Measurements from ENCODE around the gene SCYGR4.

SCYGR4 gene

DNA sequence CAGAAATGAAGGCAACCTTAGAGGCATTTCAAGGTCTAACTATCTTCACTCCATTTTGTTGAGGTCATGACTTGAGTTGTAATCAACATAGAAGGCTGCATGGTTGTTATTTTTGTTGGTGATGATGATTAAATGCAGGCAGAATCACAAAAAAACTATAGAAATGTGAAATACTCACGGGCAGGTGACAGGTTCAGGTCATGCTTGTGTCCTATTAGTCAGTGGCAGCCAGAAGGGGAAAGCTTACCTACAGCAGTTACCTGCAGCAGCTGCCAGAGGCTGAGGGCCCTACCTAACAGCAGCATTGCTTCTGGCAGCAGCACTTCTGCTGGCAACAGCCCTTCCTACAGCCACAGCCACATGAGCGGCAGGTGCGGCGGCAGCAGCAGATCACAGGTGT, 3.1 kb upstream of the SCYGR4 start:
- Histone ChIP-seq H3K27me3 (replicated peaks in 2 of 5; ENCODE audit: control insufficient read depth in 4 of 5, insufficient read depth in 5 of 5, low read length in 4 of 5) (peaks cover 0 to 33% (median 14%) of the 10 kb centered on the region in 5 experiments), H3K4me1 (ENCODE audit: control extremely low read depth in 1 of 4, control insufficient read depth in 4 of 4, insufficient read depth in 4 of 4, low read length in 3 of 4) (no peaks in the 10 kb centered on the region), H3K27ac (ENCODE audit: insufficient read depth in 1 of 2, low read depth in 1 of 2, low read length in 2 of 2, poor library complexity in 1 of 2, severe bottlenecking in 2 of 2) (no peak overlapping the region), H3K4me3 (ENCODE audit: control insufficient read depth in 1 of 7, extremely low read depth in 1 of 7, insufficient read depth in 4 of 7, low read depth in 2 of 7, low read length in 6 of 7) (no peak overlapping the region), H3K36me3 (ENCODE audit: control insufficient read depth in 4 of 4, insufficient read depth in 4 of 4, low read length in 3 of 4) (no peaks in the 10 kb centered on the region), H3K9me3 (ENCODE audit: control extremely low read depth in 1 of 5, control insufficient read depth in 4 of 5, insufficient read depth in 2 of 5, low read depth in 1 of 5, low read length in 4 of 5) (no peaks in the 10 kb centered on the region)
- 100% methylated on average over 1 of the region's 4 CpGs for WGBS (ENCODE audit: insufficient coverage)
- ChIA-PET POLR2A (no interaction called here), CTCF (no interaction called here)
- no peak for DNase-seq

DNA sequence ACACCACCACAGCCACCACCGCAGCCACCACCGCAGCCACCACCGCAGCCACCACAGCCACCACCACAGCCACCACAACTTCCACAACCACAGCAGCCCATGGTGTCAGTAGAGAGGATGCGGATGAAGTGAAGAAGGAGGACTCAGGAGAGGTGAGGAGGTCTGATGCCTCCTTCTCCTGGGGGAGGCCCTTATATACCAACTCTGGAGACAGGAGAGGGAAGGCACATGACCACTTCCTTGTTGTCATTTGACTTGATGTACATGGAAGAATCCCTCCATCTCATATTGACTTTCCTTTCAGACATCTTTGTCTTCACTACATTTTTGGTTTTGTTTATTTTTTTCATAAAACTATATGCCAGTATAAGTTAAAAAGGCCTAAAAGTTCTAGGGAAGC, 2.6 kb upstream of the SCYGR4 start, which contains the start of gene SCYGR3:
Gene SCYGR3, minus strand, starts transcription at position 101 of the 400 bp plus-strand sequence. Its CDS starts 0 bp downstream, at position 101.
- Histone ChIP-seq H3K27ac (ENCODE audit: insufficient read depth in 1 of 2, low read depth in 1 of 2, low read length in 2 of 2, poor library complexity in 1 of 2, severe bottlenecking in 2 of 2) (no peak within 1 kb of the TSS), H3K9me3 (ENCODE audit: control extremely low read depth in 1 of 5, control insufficient read depth in 4 of 5, insufficient read depth in 2 of 5, low read depth in 1 of 5, low read length in 4 of 5) (no peaks in the 10 kb centered on the region), H3K27me3 (replicated peaks in 2 of 5; ENCODE audit: control insufficient read depth in 4 of 5, insufficient read depth in 5 of 5, low read length in 4 of 5) (peaks cover 0 to 33% (median 14%) of the 10 kb centered on the region in 5 experiments), H3K4me1 (ENCODE audit: control extremely low read depth in 1 of 4, control insufficient read depth in 4 of 4, insufficient read depth in 4 of 4, low read length in 3 of 4) (no peaks in the 10 kb centered on the region), H3K36me3 (ENCODE audit: control insufficient read depth in 4 of 4, insufficient read depth in 4 of 4, low read length in 3 of 4) (no peaks in the 10 kb centered on the region), H3K4me3 (ENCODE audit: control insufficient read depth in 1 of 7, extremely low read depth in 1 of 7, insufficient read depth in 4 of 7, low read depth in 2 of 7, low read length in 6 of 7) (no peak within 1 kb of the TSS)
- WGBS (ENCODE audit: insufficient coverage): no CpG with 5 or more reads among the region's 4 CpGs
- ChIA-PET POLR2A (no interaction called here), CTCF (no interaction called here)
- DNase-seq: no peak

DNA sequence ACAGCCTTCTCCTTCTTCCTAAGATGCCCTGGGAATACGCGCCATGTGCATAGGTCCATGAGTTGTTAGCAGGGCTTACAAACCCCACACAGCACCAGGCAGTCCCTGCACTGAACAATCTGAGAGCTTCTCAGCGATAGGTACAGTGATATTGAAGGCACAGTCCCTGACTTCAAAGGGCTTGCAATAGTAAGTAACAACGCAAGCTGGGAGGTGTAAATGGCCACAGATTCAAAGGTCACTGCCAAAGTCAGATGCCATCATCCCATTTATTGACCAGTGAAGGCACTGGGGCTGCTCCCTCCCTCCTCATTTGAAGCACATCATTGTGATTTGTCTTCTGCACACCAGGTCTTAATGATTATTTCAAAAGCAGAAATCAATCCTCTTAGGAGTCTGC, 2.1 kb upstream of the SCYGR4 start:
- 100% methylated on average over 4 of the region's 4 CpGs for WGBS (ENCODE audit: insufficient coverage)
- H3K27ac ChIP-seq (ENCODE audit: insufficient read depth in 1 of 2, low read depth in 1 of 2, low read length in 2 of 2, poor library complexity in 1 of 2, severe bottlenecking in 2 of 2): no peak overlapping the region
- H3K36me3 ChIP-seq (ENCODE audit: control insufficient read depth in 4 of 4, insufficient read depth in 4 of 4, low read length in 3 of 4): no peaks in the 10 kb centered on the region
- no peaks in the 10 kb centered on the region for H3K9me3 ChIP-seq (ENCODE audit: control extremely low read depth in 1 of 5, control insufficient read depth in 4 of 5, insufficient read depth in 2 of 5, low read depth in 1 of 5, low read length in 4 of 5)
- DNase-seq: no peak
- POLR2A ChIA-PET: no interaction called here
- CTCF ChIA-PET: interaction anchor here (0.6 kb wide), 1 partner anchor 270 kb away, joined by 3 read pairs; no protein-coding TSS in a partner anchor
- peaks cover 0 to 33% (median 14%) of the 10 kb centered on the region in 5 experiments for H3K27me3 ChIP-seq (replicated peaks in 2 of 5; ENCODE audit: control insufficient read depth in 4 of 5, insufficient read depth in 5 of 5, low read length in 4 of 5)
- no peak overlapping the region for H3K4me3 ChIP-seq (ENCODE audit: control insufficient read depth in 1 of 7, extremely low read depth in 1 of 7, insufficient read depth in 4 of 7, low read depth in 2 of 7, low read length in 6 of 7)
- H3K4me1 ChIP-seq (ENCODE audit: control extremely low read depth in 1 of 4, control insufficient read depth in 4 of 4, insufficient read depth in 4 of 4, low read length in 3 of 4): no peaks in the 10 kb centered on the region

DNA sequence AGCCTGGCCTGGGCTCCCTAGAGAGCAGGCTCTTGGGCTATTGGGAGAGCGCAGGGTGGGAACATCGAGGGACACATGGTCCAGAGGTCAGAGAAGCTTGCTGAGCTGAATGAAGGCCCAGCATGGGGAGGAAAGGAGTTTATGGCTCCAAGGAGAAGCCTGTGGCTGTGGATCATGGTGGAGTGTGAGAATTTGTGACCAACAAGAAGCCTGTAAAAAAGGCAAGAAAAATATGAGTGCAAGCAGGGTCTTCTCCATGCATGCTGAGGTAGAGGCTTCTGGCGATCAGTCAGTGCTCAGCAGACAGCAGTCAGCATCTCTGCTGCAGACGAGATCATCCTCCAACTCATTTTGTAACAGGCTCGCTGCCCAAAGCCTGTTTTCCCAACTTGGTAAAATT, 1.4 kb upstream of the SCYGR4 start:
- CTCF ChIA-PET: interaction anchor here (0.6 kb wide), 1 partner anchor 271 kb away, joined by 3 read pairs; no protein-coding TSS in a partner anchor
- Histone ChIP-seq H3K36me3 (ENCODE audit: control insufficient read depth in 4 of 4, insufficient read depth in 4 of 4, low read length in 3 of 4) (no peaks in the 10 kb centered on the region), H3K4me1 (ENCODE audit: control extremely low read depth in 1 of 4, control insufficient read depth in 4 of 4, insufficient read depth in 4 of 4, low read length in 3 of 4) (no peaks in the 10 kb centered on the region), H3K27me3 (replicated peaks in 2 of 5; ENCODE audit: control insufficient read depth in 4 of 5, insufficient read depth in 5 of 5, low read length in 4 of 5) (peaks cover 0 to 33% (median 14%) of the 10 kb centered on the region in 5 experiments), H3K4me3 (ENCODE audit: control insufficient read depth in 1 of 7, extremely low read depth in 1 of 7, insufficient read depth in 4 of 7, low read depth in 2 of 7, low read length in 6 of 7) (no peak overlapping the region), H3K27ac (ENCODE audit: insufficient read depth in 1 of 2, low read depth in 1 of 2, low read length in 2 of 2, poor library complexity in 1 of 2, severe bottlenecking in 2 of 2) (no peak overlapping the region), H3K9me3 (ENCODE audit: control extremely low read depth in 1 of 5, control insufficient read depth in 4 of 5, insufficient read depth in 2 of 5, low read depth in 1 of 5, low read length in 4 of 5) (no peaks in the 10 kb centered on the region)
- no peak for DNase-seq
- POLR2A ChIA-PET: no interaction called here
- WGBS (ENCODE audit: insufficient coverage): 95% methylated on average over 5 of the region's 5 CpGs

DNA sequence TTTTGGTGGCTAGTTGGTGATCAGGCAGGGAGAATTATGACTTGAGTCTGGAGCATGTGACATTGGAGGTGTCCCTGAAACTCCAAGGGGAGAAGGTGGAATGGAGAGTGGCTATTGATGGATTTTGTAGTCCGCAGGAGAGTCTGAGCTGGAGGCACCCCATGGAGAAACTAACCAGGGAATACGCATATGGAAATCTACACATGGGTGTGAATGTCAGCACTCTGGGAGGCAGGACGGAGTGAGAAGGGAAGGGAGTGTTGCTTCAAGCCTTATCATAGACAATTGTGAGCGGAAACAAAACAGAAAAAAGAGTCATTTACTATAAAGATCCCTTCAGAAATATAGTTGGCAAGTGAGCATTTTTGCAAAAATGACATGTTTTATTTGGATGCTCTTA, 667 bp upstream of the SCYGR4 start:
- DNase-seq: no peak
- CTCF ChIA-PET: no interaction called here
- H3K4me3 ChIP-seq (ENCODE audit: control insufficient read depth in 1 of 7, extremely low read depth in 1 of 7, insufficient read depth in 4 of 7, low read depth in 2 of 7, low read length in 6 of 7): no peak overlapping the region
- no peaks in the 10 kb centered on the region for H3K36me3 ChIP-seq (ENCODE audit: control insufficient read depth in 4 of 4, insufficient read depth in 4 of 4, low read length in 3 of 4)
- POLR2A ChIA-PET: no interaction called here
- no peak overlapping the region for H3K27ac ChIP-seq (ENCODE audit: insufficient read depth in 1 of 2, low read depth in 1 of 2, low read length in 2 of 2, poor library complexity in 1 of 2, severe bottlenecking in 2 of 2)
- 100% methylated on average over 2 of the region's 4 CpGs for WGBS (ENCODE audit: insufficient coverage)
- H3K9me3 ChIP-seq (ENCODE audit: control extremely low read depth in 1 of 5, control insufficient read depth in 4 of 5, insufficient read depth in 2 of 5, low read depth in 1 of 5, low read length in 4 of 5): peaks cover 0 to under 1% (median 0%) of the 10 kb centered on the region in 5 experiments
- peaks cover 0 to 32% (median 10%) of the 10 kb centered on the region in 5 experiments for H3K27me3 ChIP-seq (replicated peaks in 2 of 5; ENCODE audit: control insufficient read depth in 4 of 5, insufficient read depth in 5 of 5, low read length in 4 of 5)
- no peaks in the 10 kb centered on the region for H3K4me1 ChIP-seq (ENCODE audit: control extremely low read depth in 1 of 4, control insufficient read depth in 4 of 4, insufficient read depth in 4 of 4, low read length in 3 of 4)

DNA sequence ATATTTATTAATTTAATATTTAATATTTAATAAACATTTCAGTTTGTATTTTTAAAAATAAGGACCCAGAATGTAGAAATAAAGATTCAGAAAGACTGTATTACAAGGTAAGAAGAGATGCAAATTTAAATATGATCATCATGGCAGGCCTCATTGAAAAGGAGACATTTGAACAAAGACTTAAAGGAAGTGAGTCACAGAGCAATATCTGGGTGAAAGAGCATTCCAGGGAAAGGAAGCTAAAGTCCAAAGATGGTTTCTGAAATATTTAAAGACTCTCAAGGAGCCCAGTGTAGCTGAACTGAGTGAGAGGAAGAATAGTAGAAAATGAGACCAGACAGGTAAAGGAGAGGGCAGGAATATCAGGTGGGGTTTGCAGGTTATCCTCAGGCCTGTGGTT, 5.9 kb downstream of the SCYGR4 start:
- Histone ChIP-seq H3K27ac (ENCODE audit: insufficient read depth in 1 of 2, low read depth in 1 of 2, low read length in 2 of 2, poor library complexity in 1 of 2, severe bottlenecking in 2 of 2) (no peak overlapping the region), H3K4me1 (ENCODE audit: control extremely low read depth in 1 of 4, control insufficient read depth in 4 of 4, insufficient read depth in 4 of 4, low read length in 3 of 4) (no peaks in the 10 kb centered on the region), H3K27me3 (replicated peaks in 2 of 5; ENCODE audit: control insufficient read depth in 4 of 5, insufficient read depth in 5 of 5, low read length in 4 of 5) (no peaks in the 10 kb centered on the region), H3K36me3 (ENCODE audit: control insufficient read depth in 4 of 4, insufficient read depth in 4 of 4, low read length in 3 of 4) (no peaks in the 10 kb centered on the region), H3K9me3 (ENCODE audit: control extremely low read depth in 1 of 5, control insufficient read depth in 4 of 5, insufficient read depth in 2 of 5, low read depth in 1 of 5, low read length in 4 of 5) (peaks cover 0 to 11% (median 0%) of the 10 kb centered on the region in 5 experiments), H3K4me3 (ENCODE audit: control insufficient read depth in 1 of 7, extremely low read depth in 1 of 7, insufficient read depth in 4 of 7, low read depth in 2 of 7, low read length in 6 of 7) (no peak overlapping the region)
- DNase-seq: no peak
- POLR2A ChIA-PET: no interaction called here
- CTCF ChIA-PET: no interaction called here

DNA sequence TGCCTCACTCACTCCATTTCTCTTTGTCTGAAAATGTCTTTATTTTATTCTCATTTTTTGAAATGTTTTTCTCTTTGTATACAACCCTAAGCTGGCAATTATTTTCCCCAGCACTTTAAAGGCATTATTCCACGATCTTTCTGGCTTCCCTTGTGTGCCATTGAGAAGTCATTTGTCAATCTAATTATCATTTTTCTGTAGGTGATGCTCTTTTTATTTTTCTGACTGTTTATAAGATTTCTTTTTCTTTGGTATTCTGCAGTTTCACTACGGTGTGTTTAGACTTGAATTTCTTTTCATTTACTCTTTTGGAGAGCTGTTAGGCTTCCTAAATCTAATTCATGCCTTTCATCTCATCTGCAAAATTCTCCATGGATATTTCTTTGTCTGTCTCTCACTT, 8.1 kb downstream of the SCYGR4 start:
- peaks cover 0 to 4% (median 0%) of the 10 kb centered on the region in 5 experiments for H3K27me3 ChIP-seq (replicated peaks in 2 of 5; ENCODE audit: control insufficient read depth in 4 of 5, insufficient read depth in 5 of 5, low read length in 4 of 5)
- no CpG with 5 or more reads among the region's 2 CpGs for WGBS (ENCODE audit: insufficient coverage)
- ChIA-PET POLR2A (no interaction called here), CTCF (no interaction called here)
- DNase-seq: no peak
- no peaks in the 10 kb centered on the region for H3K4me1 ChIP-seq (ENCODE audit: control extremely low read depth in 1 of 4, control insufficient read depth in 4 of 4, insufficient read depth in 4 of 4, low read length in 3 of 4)
- H3K4me3 ChIP-seq (ENCODE audit: control insufficient read depth in 1 of 7, extremely low read depth in 1 of 7, insufficient read depth in 4 of 7, low read depth in 2 of 7, low read length in 6 of 7): no peak overlapping the region
- peaks cover 0 to 11% (median 0%) of the 10 kb centered on the region in 5 experiments for H3K9me3 ChIP-seq (ENCODE audit: control extremely low read depth in 1 of 5, control insufficient read depth in 4 of 5, insufficient read depth in 2 of 5, low read depth in 1 of 5, low read length in 4 of 5)
- H3K27ac ChIP-seq (ENCODE audit: insufficient read depth in 1 of 2, low read depth in 1 of 2, low read length in 2 of 2, poor library complexity in 1 of 2, severe bottlenecking in 2 of 2): no peak overlapping the region
- H3K36me3 ChIP-seq (ENCODE audit: control insufficient read depth in 4 of 4, insufficient read depth in 4 of 4, low read length in 3 of 4): no peaks in the 10 kb centered on the region

All from common myeloid progenitor, CD34-positive (primary cell).